ENCODE measurements around the gene PPP1R18.
A peak's percentile ranks its signal among the peaks of the same experiment; 100 is the strongest.
"Not testable (repeated sequence)": the region's sequence is repeated elsewhere in the genome, so short reads cannot be mapped to it uniquely, and the experiment has no call there.

The PPP1R18 gene

DNA sequence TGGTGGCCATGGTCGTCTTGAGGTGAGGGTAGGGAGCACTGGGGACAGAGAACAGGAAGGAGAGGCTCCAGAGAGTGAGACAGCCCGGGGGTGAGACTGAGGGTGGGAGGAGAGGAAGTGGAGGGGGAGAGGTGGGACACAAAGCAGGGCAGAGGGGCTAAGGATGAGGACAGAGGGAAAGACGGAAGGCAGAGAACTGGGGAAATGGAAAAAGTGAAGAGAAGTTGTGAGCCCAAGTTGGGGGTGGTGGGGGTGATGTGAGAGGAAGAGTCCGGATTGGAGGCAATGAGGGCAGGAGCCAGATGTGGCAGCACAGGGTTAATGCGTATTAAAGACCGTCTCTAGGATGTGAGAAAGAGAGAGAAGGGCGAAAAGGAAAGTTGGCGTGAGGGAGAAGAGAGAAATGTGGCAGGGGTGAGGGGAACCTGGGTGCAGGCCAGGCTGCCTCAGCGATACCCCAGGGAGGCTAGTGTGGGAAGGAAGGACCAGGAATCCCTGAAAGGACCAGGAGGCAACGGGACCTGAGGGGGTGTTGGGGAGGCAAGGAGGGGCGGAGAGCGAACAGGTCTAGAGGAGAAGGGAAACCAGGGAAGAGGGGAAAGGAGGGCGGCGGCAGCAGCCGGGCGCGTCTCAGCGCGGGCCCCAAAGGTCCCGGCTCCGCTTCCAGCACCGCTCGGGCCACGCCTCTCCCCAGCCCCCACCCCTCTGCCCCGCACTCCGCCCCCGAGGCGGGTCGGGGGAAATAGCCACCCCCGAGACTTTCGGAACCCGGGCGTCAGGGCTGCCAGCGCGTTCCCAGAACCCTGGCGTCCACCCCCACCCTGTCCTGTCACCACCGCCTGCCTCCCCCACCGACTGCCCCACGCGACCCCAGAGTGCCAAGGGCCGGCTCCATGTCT is at the start of gene PPP1R18:
Gene PPP1R18, minus strand, starts transcription at position 637 of the 899 bp plus-strand sequence. Its CDS starts 627 bp downstream, at position 10.
- DNase-seq = peak; percentile 88

DNA sequence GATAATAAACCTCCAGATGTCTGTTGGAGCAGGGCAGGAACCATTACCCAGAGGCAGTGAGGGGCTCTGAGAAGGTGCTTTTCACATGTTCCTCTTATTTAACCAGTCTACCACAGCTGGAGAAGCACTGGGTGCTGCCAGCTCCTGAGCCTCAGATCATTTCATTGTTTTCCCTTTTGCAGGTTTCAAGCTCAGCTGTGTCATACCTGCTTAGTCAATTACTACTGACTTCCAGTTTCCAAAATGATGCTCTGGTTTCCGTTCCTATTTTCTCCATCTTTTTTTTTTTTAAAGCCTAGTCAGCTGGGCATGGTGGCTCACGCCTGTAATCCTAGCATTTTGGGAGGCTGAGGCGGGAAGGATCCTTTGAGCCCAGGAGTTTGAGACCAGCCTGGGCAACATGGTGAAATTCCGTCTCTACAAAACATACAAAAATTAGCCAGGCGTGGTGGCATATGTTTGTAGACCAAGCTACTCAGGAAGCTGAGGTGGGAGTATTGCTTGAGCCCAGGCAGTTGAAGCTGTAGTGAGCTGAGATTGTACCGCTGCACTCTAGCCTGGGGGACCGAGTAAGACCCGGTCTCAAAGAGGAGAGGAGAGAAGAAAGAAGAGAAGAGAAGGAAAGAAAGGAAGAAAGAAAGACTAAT is 49.3 kb upstream of the PPP1R18 start:
- DNase-seq = peak; percentile 60

- DNase-seq = no peak
Measured at GRCh38 chr6:30732237-30732943, 45.9 kb upstream of the PPP1R18 start.

- peak; percentile 62 for DNase-seq
Measured at GRCh38 chr6:30730601-30731435, 44.4 kb upstream of the PPP1R18 start.

GRCh38 chr6:30727920-30728553 is 41.6 kb upstream of the PPP1R18 start:
- no peak for DNase-seq

DNA sequence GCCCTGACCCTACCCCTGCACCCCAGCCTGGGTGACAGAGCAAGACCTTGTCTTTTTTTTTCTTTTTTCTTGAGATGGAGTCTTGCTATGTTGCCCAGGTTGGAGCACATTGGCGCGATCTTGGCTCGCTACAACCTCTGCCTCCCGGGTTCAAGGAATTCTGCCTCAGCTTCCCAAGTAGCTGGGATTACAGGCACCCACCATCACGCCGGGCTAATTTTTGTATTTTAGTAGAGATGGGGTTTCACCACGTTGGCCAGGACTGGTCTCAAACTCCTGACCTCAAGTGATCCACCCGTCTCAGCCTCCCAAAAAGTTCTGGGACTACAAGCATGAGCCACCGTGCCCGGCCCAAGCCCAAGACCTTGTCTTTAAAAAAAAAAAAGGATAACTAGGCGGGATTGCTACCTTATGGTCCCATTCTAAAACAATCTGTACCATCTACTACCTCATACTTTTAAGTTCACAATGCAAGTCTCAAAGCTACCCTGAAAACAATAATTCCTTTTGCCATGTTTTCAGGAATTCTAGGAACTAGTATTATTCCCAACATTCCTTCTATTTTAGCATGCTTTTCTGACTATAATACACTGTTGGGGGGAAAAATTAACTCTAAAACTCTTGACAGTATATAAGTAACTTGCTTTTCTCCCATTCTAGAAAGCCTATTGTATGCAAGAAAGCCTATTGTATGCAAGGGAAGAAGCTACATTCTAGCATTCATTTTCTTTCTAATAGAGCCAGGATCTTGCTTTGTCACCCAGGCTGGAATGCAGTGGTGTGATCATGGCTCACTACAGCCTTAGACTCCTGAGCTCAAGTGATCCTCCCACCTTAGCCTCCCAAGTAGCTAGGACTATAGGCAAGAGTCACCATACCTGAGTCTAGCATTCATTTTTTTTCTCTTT is 40.3 kb upstream of the PPP1R18 start:
- DNase-seq = no peak

DNA sequence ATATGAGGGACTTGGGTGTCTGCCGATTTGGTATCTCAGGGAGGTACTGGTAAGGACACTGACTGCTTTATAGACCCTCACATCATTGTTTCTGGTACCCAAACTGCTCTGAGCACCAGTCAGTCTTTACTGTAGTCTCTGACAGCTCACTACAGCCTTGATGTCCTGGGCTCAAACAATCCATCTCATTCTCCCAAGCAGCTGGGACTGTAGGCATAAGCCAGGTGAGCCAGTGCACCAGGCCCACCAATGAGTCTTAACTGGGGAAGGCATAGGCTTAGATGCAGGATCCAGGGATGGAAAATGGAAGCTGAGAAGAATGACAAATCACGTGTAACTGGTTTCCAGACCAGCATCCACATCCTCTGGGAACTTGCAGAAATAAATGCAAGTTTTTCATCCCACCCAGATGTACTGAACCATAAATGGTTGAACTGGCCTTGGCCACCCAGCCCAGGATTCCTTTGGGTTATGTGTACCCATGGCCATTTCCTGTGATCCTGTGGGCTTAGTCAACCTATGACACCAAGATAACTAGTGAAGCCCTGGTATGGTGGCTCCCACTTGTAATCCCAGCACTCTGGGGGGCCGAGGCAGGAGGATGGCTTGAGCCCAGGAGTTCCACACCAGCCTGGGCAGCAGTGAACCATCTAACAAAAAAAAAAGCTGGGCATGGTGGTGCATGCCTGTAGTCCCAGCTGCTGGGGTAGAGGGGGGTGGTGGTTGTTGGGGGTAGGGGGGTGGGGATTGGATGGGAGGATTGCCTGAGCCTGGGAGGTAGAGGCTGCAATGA is 39.5 kb upstream of the PPP1R18 start:
- DNase-seq = no peak

DNA sequence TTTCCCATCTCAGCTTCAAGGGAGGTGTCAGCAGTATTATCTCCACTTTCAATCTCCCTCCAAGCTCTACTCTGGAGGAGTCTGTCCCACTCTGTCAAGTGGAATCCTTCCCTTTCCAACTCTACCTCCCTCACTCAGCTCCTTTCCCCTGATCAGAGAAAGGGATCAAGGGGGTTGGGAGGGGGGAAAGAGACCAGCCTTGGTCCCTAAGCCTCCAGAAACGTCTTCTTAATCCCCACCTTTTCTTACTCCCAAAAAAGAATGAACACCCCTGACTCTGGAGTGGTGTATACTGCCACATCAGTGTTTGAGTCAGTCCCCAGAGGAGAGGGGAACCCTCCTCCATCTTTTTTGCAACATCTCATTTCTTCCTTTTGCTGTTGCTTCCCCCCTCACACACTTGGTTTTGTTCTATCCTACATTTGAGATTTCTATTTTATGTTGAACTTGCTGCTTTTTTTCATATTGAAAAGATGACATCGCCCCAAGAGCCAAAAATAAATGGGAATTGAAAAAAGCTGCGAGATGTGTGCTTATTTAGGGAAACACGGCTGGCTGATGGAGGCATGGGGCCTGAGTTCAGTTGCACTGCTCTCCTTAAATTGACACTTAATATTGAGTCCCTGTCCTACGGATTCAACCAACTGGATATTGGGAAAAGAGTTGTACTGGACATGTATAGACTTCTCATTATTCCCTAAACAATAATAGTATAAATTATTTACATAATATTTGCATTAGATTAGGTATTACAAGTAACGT is 38.6 kb upstream of the PPP1R18 start:
- DNase-seq = peak; percentile 56

DNA sequence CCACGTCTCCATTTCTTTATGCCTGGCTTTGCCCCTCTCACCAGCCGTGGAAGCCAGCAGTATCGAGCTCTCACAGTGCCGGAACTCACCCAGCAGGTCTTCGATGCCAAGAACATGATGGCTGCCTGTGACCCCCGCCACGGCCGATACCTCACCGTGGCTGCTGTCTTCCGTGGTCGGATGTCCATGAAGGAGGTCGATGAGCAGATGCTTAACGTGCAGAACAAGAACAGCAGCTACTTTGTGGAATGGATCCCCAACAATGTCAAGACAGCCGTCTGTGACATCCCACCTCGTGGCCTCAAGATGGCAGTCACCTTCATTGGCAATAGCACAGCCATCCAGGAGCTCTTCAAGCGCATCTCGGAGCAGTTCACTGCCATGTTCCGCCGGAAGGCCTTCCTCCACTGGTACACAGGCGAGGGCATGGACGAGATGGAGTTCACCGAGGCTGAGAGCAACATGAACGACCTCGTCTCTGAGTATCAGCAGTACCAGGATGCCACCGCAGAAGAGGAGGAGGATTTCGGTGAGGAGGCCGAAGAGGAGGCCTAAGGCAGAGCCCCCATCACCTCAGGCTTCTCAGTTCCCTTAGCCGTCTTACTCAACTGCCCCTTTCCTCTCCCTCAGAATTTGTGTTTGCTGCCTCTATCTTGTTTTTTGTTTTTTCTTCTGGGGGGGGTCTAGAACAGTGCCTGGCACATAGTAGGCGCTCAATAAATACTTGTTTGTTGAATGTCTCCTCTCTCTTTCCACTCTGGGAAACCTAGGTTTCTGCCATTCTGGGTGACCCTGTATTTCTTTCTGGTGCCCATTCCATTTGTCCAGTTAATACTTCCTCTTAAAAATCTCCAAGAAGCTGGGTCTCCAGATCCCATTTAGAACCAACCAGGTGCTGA is 37.6 kb upstream of the PPP1R18 start:
- DNase-seq = not testable (repeated sequence)

- DNase-seq = not testable (repeated sequence)
Measured at GRCh38 chr6:30723159-30723842, 36.9 kb upstream of the PPP1R18 start.

- peak; percentile 90 for DNase-seq
Measured at GRCh38 chr6:30722280-30723112, 36.1 kb upstream of the PPP1R18 start.

DNA sequence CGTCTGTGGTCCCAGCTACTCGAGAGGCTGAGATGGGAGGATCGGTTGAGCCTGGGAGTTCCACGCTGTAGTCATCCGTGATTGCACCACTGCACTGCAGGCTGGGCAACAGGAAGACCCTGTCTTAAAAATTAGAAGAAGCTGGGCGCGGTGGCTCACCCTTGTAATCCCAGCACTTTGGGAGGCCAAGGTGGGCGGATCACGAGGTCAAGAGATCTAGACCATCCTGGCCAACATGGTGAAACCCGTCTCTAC is 35.5 kb upstream of the PPP1R18 start:
- peak; percentile 79 for DNase-seq

DNA sequence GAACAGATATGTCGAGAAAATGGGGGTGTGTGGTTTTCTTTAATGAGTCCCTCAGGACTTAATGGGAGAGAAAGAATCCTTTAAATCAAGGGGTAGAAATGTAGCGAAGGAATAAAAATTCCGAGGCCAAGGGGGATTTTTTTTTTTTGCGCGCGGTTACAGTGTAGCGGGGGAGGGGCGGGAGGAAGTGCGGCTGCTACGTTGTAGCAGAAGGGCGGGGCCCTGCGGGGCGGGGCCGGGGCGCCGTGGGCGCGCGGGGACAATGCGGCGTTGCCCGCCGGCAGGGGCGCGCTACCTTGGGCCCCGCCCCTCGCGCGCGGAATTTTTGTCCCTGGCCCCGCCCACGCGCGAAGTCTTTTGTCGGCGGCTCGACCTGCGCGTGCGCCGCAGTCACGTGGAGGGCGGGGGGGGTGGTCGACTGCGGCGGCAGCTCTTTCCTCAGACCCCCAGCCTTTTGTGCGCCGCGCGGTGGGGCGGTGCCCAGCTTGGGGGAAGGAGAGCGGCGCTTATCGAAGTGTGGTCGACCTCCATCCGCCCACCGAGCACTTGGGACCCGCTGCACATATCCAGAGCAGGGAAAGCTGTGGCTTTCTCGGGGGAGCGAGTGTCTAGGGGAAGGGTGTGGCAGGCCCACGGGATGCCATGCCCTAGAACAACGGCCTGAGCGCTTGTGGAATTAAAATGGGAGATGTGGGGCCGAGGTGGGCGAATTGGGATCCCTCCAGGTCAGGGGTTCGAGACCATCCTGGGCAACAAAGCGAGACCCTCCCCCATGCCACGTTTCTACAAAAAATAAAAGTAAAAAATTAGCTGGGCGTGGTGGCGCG is 35.0 kb upstream of the PPP1R18 start:
- DNase-seq = peak; percentile 99

DNA sequence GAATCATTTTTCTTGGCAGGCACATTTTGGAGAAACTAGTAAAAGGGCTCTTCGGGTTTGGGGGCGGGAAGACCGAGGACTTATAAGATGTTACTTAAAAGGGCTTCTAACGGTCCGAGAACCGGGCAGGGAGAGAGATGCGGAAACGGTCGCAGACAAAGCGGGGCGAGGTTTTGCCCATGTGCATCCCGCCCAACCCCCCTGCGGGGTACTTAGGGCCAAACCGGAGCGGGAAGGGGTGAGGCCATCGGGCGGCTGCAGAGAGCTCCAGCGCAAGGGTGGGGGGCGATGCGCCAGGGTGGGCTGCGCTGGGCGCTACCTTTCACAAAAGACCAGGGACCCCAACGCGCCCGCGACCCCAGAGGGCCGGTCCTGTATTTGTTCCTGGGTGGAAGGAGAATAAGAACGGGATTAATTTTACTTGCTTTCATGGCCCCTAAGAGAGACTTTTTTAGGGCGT is 34.3 kb upstream of the PPP1R18 start:
- peak; percentile 65 for DNase-seq

DNA sequence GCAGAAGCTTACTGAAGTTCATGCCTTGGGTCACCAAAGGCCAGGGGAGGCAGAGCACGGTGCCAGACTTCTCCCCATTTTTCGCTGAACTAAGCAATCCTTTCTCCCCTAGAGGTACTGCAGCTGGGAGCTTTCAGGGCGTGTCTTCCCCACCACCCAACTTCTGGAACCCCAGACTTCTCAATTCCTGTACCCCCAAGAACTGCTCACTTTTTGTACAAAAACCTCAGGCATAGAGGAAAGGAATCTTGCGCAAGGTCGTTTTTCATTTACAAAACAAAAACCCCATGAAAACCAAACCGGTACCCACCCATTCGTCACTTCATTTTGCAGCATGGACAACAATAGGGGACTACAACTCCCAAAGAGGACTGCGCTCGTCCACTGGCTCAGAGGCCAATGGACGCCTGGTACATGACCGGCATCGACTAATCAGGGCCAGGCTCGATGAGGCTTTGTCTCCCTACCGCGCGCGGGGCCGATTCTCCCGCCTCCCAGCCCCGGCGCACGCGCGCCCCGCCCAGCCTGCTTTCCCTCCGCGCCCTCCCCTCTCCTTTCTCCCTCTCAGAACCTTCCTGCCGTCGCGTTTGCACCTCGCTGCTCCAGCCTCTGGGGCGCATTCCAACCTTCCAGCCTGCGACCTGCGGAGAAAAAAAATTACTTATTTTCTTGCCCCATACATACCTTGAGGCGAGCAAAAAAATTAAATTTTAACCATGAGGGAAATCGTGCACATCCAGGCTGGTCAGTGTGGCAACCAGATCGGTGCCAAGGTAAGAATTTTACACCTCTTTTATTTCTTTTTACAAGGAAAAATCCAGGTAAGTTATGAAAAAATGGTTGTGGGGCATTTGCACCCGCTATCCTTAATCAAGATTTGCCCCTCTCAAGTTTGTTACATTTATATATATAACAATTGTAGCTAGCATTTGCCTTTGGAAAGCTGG is 33.6 kb upstream of the PPP1R18 start, which contains the start of gene TUBB:
Gene TUBB, plus strand, starts transcription at position 562 of the 947 bp plus-strand sequence. Its CDS starts 155 bp downstream, at position 717.
- DNase-seq = peak; percentile 98
